ENCODE results near the gene SECTM1. TPM values are rescaled to one million over a fixed set of nuclear protein-coding genes. Genes with fewer than 3 reads are reported as not detected.
"Not testable (repeated sequence)": the region's sequence is repeated elsewhere in the genome, so short reads cannot be mapped to it uniquely, and the experiment has no call there.

SECTM1 gene
- total RNA-seq, 1 experiment from 2014 or later: 25.9 TPM

- Histone ChIP-seq H3K4me3 (no peak overlapping the region), H3K9me3 (no peaks in the 10 kb centered on the region), H3K27me3 (peaks cover 5% of the 10 kb centered on the region; the same call in 1 of the 2 replicates), H3K36me3 (no peaks in the 10 kb centered on the region)
- no peak for DNase-seq
These were observed 38.9 kb upstream of the SECTM1 start for GRCh38 chr17:82372249-82373071.

- H3K4me3 ChIP-seq: peak within 1 kb of the TSS; percentile 4; the same call in 1 of the 2 replicates
- no peak for DNase-seq
- H3K9me3 ChIP-seq: no peaks in the 10 kb centered on the region
- H3K27me3 ChIP-seq: peaks cover 5% of the 10 kb centered on the region; the same call in 1 of the 2 replicates
- no peaks in the 10 kb centered on the region for H3K36me3 ChIP-seq
These were observed 38.0 kb upstream of the SECTM1 start, which contains the start of gene UTS2R for GRCh38 chr17:82371333-82372248. TSS of gene UTS2R (plus strand) at chr17:82371765. CDS start at chr17:82374325, 2,560 bp downstream.

- H3K36me3 ChIP-seq: no peaks in the 10 kb centered on the region
- peak overlapping the region; percentile 4; the same call in 1 of the 2 replicates for H3K4me3 ChIP-seq
- H3K27me3 ChIP-seq: peaks cover 5% of the 10 kb centered on the region; the same call in 1 of the 2 replicates
- no peak for DNase-seq
- H3K9me3 ChIP-seq: no peaks in the 10 kb centered on the region
These were observed 37.1 kb upstream of the SECTM1 start for GRCh38 chr17:82370471-82371332.

GRCh38 chr17:82369211-82369610 is 35.6 kb upstream of the SECTM1 start:
- peaks cover 5% of the 10 kb centered on the region; the same call in 1 of the 2 replicates for H3K27me3 ChIP-seq
- H3K9me3 ChIP-seq: no peaks in the 10 kb centered on the region
- H3K4me3 ChIP-seq: no peak overlapping the region
- H3K36me3 ChIP-seq: no peaks in the 10 kb centered on the region
- DNase-seq: no peak

GRCh38 chr17:82367724-82368524 is 34.4 kb upstream of the SECTM1 start:
- H3K4me3 ChIP-seq: peak overlapping the region; percentile 27
- no peaks in the 10 kb centered on the region for H3K36me3 ChIP-seq
- peak; percentile 84 for DNase-seq
- no peaks in the 10 kb centered on the region for H3K9me3 ChIP-seq
- H3K27me3 ChIP-seq: peaks cover 5% of the 10 kb centered on the region; the same call in 1 of the 2 replicates

- Histone ChIP-seq H3K9me3 (no peaks in the 10 kb centered on the region), H3K4me3 (no peak overlapping the region), H3K27me3 (peaks cover 5% of the 10 kb centered on the region; the same call in 1 of the 2 replicates), H3K36me3 (no peaks in the 10 kb centered on the region)
- DNase-seq: no peak
These were observed 33.2 kb upstream of the SECTM1 start for GRCh38 chr17:82366749-82367148.

- DNase-seq: no peak
- Histone ChIP-seq H3K4me3 (no peak overlapping the region), H3K27me3 (no peaks in the 10 kb centered on the region; the same call in 1 of the 2 replicates), H3K9me3 (no peaks in the 10 kb centered on the region), H3K36me3 (no peaks in the 10 kb centered on the region)
These were observed 32.2 kb upstream of the SECTM1 start for GRCh38 chr17:82365606-82366295.

GRCh38 chr17:82361885-82362633 is 28.5 kb upstream of the SECTM1 start:
- Histone ChIP-seq H3K27me3 (no peaks in the 10 kb centered on the region), H3K36me3 (no peaks in the 10 kb centered on the region), H3K4me3 (no peak overlapping the region), H3K9me3 (no peaks in the 10 kb centered on the region)
- DNase-seq: no peak

- not testable (repeated sequence) for DNase-seq, H3K27me3 ChIP-seq, H3K36me3 ChIP-seq, H3K9me3 ChIP-seq, H3K4me3 ChIP-seq
These were observed 26.0 kb upstream of the SECTM1 start for GRCh38 chr17:82359451-82360074.

- Histone ChIP-seq H3K4me3 (no peak within 1 kb of the TSS), H3K9me3 (no peaks in the 10 kb centered on the region), H3K36me3 (no peaks in the 10 kb centered on the region), H3K27me3 (no peaks in the 10 kb centered on the region)
- peak; percentile 33 for DNase-seq
These were observed 25.1 kb upstream of the SECTM1 start, which contains the start of gene TEX19 for GRCh38 chr17:82358465-82359350. TSS of gene TEX19 (plus strand) at chr17:82359247. CDS start at chr17:82362151, 2,904 bp downstream.

- DNase-seq: no peak
These were observed 23.8 kb upstream of the SECTM1 start for GRCh38 chr17:82357394-82357793.

GRCh38 chr17:82356845-82357355 is 23.3 kb upstream of the SECTM1 start:
- no peaks in the 10 kb centered on the region for H3K27me3 ChIP-seq
- no peaks in the 10 kb centered on the region for H3K36me3 ChIP-seq
- DNase-seq: no peak
- no peak overlapping the region for H3K4me3 ChIP-seq
- no peaks in the 10 kb centered on the region for H3K9me3 ChIP-seq

More at GRCh38 chr17:82357394-82357793, 23.8 kb upstream of the SECTM1 start:
- Histone ChIP-seq H3K9me3 (no peaks in the 10 kb centered on the region), H3K36me3 (no peaks in the 10 kb centered on the region), H3K4me3 (no peak overlapping the region), H3K27me3 (no peaks in the 10 kb centered on the region)
